GM21390 (cell line): ENCODE results near the gene KLHL42.

Source experiments
- ATAC-seq: cut with Tn5 transposase; IDR thresholded peaks from one replicate; pipeline ENCODE4 v1.9.1; 2021; ENCODE audit not compliant: unreplicated experiment

Gene KLHL42

DNA sequence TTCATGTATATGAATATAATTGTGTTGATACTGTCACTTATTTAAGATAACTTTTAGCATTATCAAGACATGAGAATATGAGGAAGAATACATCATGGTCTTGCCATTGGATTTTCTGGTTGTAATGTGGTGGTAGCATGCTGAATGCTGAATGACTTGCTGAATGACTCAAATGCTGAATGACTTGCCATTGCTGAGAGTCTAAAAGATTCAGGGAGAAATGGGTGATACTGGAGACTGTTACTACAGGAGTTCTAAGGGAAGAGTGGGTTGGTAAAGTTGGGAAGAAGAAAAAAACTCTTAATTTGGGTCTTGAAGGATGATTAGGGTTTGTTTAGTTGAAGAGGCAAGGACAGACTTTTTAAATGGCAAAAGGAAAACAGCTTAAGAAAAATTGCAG is 72.1 kb downstream of the KLHL42 start:
- ATAC-seq: no peak
